Sigmoid colon (tissue), 3 donors: ENCODE results near the gene AMZ2.
"Not testable (repeated sequence)": the region's sequence is repeated elsewhere in the genome, so short reads cannot be mapped to it uniquely, and the experiment has no call there.

ENCODE experiments used
- POLR2A ChIP-seq, 2 donors: fragments of 450-650 bp; IDR thresholded peaks; one replicate each; pipeline ENCODE4 v1.6.1; 2016; ENCODE audit warnings: antibody characterized with exemption in 2 of 2, mild to moderate bottlenecking in 2 of 2, moderate library complexity in 2 of 2
- TF ChIP-seq, protein P1 (sequence below), 4 experiments: fragments of 450-650 bp in 3 of 4; fragments of 200-600 bp in 1 of 4; IDR thresholded peaks; one replicate each; pipeline ENCODE4 v1.5.1; 2016 to 2019; ENCODE audit warnings: antibody characterized with exemption in 4 of 4, mild to moderate bottlenecking in 3 of 4, moderate library complexity in 2 of 4

DNA sequence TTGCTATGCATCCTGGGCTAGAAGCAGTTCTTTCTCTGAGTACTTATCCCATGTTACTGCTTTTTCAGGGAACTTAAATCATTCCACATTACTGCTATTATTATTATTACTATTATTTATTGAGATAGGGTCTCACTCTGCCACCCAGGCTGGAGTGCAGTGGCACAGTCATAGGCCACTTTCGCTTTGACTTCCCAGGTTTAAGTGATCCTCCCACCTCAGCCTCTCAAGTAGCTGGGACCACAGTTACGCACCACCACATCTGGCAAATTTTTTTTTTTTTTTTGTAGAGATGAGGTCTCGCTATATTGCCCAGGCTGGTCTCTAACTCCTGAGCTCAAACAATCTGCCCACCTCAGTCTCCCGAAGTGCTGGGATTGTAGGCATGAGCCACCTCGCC lies 28.4 kb upstream of the AMZ2 start:
- not testable (repeated sequence) for TF ChIP-seq POLR2A (IDR thresholded peaks at IDR 0.05)
- TF ChIP-seq, protein P1, sequence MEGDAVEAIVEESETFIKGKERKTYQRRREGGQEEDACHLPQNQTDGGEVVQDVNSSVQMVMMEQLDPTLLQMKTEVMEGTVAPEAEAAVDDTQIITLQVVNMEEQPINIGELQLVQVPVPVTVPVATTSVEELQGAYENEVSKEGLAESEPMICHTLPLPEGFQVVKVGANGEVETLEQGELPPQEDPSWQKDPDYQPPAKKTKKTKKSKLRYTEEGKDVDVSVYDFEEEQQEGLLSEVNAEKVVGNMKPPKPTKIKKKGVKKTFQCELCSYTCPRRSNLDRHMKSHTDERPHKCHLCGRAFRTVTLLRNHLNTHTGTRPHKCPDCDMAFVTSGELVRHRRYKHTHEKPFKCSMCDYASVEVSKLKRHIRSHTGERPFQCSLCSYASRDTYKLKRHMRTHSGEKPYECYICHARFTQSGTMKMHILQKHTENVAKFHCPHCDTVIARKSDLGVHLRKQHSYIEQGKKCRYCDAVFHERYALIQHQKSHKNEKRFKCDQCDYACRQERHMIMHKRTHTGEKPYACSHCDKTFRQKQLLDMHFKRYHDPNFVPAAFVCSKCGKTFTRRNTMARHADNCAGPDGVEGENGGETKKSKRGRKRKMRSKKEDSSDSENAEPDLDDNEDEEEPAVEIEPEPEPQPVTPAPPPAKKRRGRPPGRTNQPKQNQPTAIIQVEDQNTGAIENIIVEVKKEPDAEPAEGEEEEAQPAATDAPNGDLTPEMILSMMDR (IDR thresholded peaks at IDR 0.05) = not testable (repeated sequence)
